LNCaP clone FGC (cell line): ENCODE measurements around the gene IL36B.

Source experiments
- DNase-seq: peaks from one replicate; pipeline ENCODE4 v3.0.0-alpha.2; 2011; ENCODE audit warnings: low read depth
- H3K4me3 ChIP-seq: 2 replicates; pipeline ENCODE4 v1.5.1; 2011; ENCODE audit warnings: mild to moderate bottlenecking, low read depth, low read length, control low read depth
- CTCF ChIP-seq: IDR thresholded peaks from 2 replicates; pipeline ENCODE4 v1.5.1; 2012; ENCODE audit warnings: mild to moderate bottlenecking; ENCODE audit not compliant: control insufficient read depth, insufficient read depth; ENCODE audit errors: extremely low read depth

Gene IL36B

GRCh38 chr2:113039719-113040118 is 12.9 kb downstream of the IL36B start:
- no peak for TF ChIP-seq CTCF
- no peak for DNase-seq
- no peak overlapping the region for H3K4me3 ChIP-seq

- no peak for TF ChIP-seq CTCF
- H3K4me3 ChIP-seq = no peak overlapping the region
- DNase-seq = no peak
These were observed 13.5 kb downstream of the IL36B start for GRCh38 chr2:113039158-113039557.

- DNase-seq = no peak
- H3K4me3 ChIP-seq = no peak overlapping the region
- no peak for TF ChIP-seq CTCF
These were observed 14.4 kb downstream of the IL36B start for GRCh38 chr2:113038291-113038690.

- no peak for TF ChIP-seq CTCF
- H3K4me3 ChIP-seq = no peak overlapping the region
- no peak for DNase-seq
These were observed 15.9 kb downstream of the IL36B start for GRCh38 chr2:113036763-113037162.

- no peak for TF ChIP-seq CTCF
- no peak overlapping the region for H3K4me3 ChIP-seq
- no peak for DNase-seq
These were observed 18.7 kb downstream of the IL36B start for GRCh38 chr2:113034016-113034415.

- TF ChIP-seq CTCF = no peak
- no peak overlapping the region for H3K4me3 ChIP-seq
- DNase-seq = no peak
These were observed 19.9 kb downstream of the IL36B start for GRCh38 chr2:113032737-113033136.

GRCh38 chr2:113028112-113028511 is 24.6 kb downstream of the IL36B start:
- no peak overlapping the region for H3K4me3 ChIP-seq
- TF ChIP-seq CTCF = no peak
- DNase-seq = no peak
